GM19351 (cell line): ENCODE measurements around the gene CSRNP3.

Experiments used
- ATAC-seq: cut with Tn5 transposase; IDR thresholded peaks from one replicate; pipeline ENCODE4 v1.9.1; 2021; ENCODE audit warnings: mild to moderate bottlenecking, moderate library complexity; ENCODE audit not compliant: unreplicated experiment

The CSRNP3 gene

GRCh38 chr2:165470361-165470760 is 863 bp downstream of the CSRNP3 start:
- ATAC-seq, result no peak

- no peak for ATAC-seq
Measured at GRCh38 chr2:165471349-165471950, 2.0 kb downstream of the CSRNP3 start.

- ATAC-seq, result no peak
Measured at GRCh38 chr2:165472922-165473321, 3.4 kb downstream of the CSRNP3 start.

GRCh38 chr2:165474619-165475276 is 5.2 kb downstream of the CSRNP3 start:
- no peak for ATAC-seq

GRCh38 chr2:165475277-165476004 is 5.9 kb downstream of the CSRNP3 start:
- no peak for ATAC-seq

GRCh38 chr2:165479856-165480255 is 10.4 kb downstream of the CSRNP3 start:
- no peak for ATAC-seq

GRCh38 chr2:165494573-165494972 is 25.1 kb downstream of the CSRNP3 start:
- no peak for ATAC-seq

- no peak for ATAC-seq
Measured at GRCh38 chr2:165497659-165498317, 28.3 kb downstream of the CSRNP3 start.

GRCh38 chr2:165499131-165499530 is 29.6 kb downstream of the CSRNP3 start:
- no peak for ATAC-seq

GRCh38 chr2:165500001-165500400 is 30.5 kb downstream of the CSRNP3 start:
- ATAC-seq, result no peak

- no peak for ATAC-seq
Measured at GRCh38 chr2:165500816-165501215, 31.3 kb downstream of the CSRNP3 start.

- no peak for ATAC-seq
Measured at GRCh38 chr2:165505514-165505913, 36.0 kb downstream of the CSRNP3 start.

- no peak for ATAC-seq
Measured at GRCh38 chr2:165508927-165509326, 39.4 kb downstream of the CSRNP3 start.

GRCh38 chr2:165513479-165513878 is 44.0 kb downstream of the CSRNP3 start:
- no peak for ATAC-seq

GRCh38 chr2:165518611-165519010 is 49.1 kb downstream of the CSRNP3 start:
- no peak for ATAC-seq

- ATAC-seq, result no peak
Measured at GRCh38 chr2:165522719-165523118, 53.2 kb downstream of the CSRNP3 start.

GRCh38 chr2:165524720-165525119 is 55.2 kb downstream of the CSRNP3 start:
- ATAC-seq, result no peak

- no peak for ATAC-seq
Measured at GRCh38 chr2:165528691-165529090, 59.2 kb downstream of the CSRNP3 start.

GRCh38 chr2:165529130-165529529 is 59.6 kb downstream of the CSRNP3 start:
- no peak for ATAC-seq

- no peak for ATAC-seq
Measured at GRCh38 chr2:165533331-165533730, 63.8 kb downstream of the CSRNP3 start.

GRCh38 chr2:165535471-165535870 is 66.0 kb downstream of the CSRNP3 start:
- no peak for ATAC-seq
